ENCODE results near the gene OSER1. TPM values are rescaled to one million over a fixed set of nuclear protein-coding genes. Genes with fewer than 3 reads are reported as not detected.

The OSER1 gene
- total RNA-seq, 1 experiment from 2014 or later = 76.0 TPM

GRCh38 chr20:44180814-44181213, 29.8 kb downstream of the OSER1 start:
- no peak for DNase-seq (ENCODE audit: low spot score)

GRCh38 chr20:44176833-44177534, 33.6 kb downstream of the OSER1 start:
- no peak for DNase-seq (ENCODE audit: low spot score)

- DNase-seq (ENCODE audit: low spot score) = no peak
These were observed 35.4 kb downstream of the OSER1 start for GRCh38 chr20:44174996-44175765.

- DNase-seq (ENCODE audit: low spot score) = no peak
These were observed 36.7 kb downstream of the OSER1 start for GRCh38 chr20:44173846-44174245.

GRCh38 chr20:44173116-44173515, 37.5 kb downstream of the OSER1 start:
- no peak for DNase-seq (ENCODE audit: low spot score)

GRCh38 chr20:44172572-44172950, 38.0 kb downstream of the OSER1 start:
- no peak for DNase-seq (ENCODE audit: low spot score)

GRCh38 chr20:44171775-44172571, 38.6 kb downstream of the OSER1 start:
- no peak for DNase-seq (ENCODE audit: low spot score)

GRCh38 chr20:44170816-44171410, 39.7 kb downstream of the OSER1 start:
- no peak for DNase-seq (ENCODE audit: low spot score)

GRCh38 chr20:44167736-44168135, 42.8 kb downstream of the OSER1 start:
- DNase-seq (ENCODE audit: low spot score) = no peak

- no peak for DNase-seq (ENCODE audit: low spot score)
These were observed 44.1 kb downstream of the OSER1 start for GRCh38 chr20:44166477-44166876.

- DNase-seq (ENCODE audit: low spot score) = no peak
These were observed 44.6 kb downstream of the OSER1 start for GRCh38 chr20:44166008-44166407.

- no peak for DNase-seq (ENCODE audit: low spot score)
These were observed 50.4 kb downstream of the OSER1 start for GRCh38 chr20:44160133-44160532.

GRCh38 chr20:44159711-44160110, 50.9 kb downstream of the OSER1 start:
- DNase-seq (ENCODE audit: low spot score) = no peak

GRCh38 chr20:44159125-44159524, 51.4 kb downstream of the OSER1 start:
- DNase-seq (ENCODE audit: low spot score) = no peak

- DNase-seq (ENCODE audit: low spot score) = no peak
These were observed 53.5 kb downstream of the OSER1 start for GRCh38 chr20:44157061-44157460.

- no peak for DNase-seq (ENCODE audit: low spot score)
These were observed 56.0 kb downstream of the OSER1 start for GRCh38 chr20:44154521-44155001.

- no peak for DNase-seq (ENCODE audit: low spot score)
These were observed 56.9 kb downstream of the OSER1 start for GRCh38 chr20:44153636-44154043.

- no peak for DNase-seq (ENCODE audit: low spot score)
These were observed 58.8 kb downstream of the OSER1 start for GRCh38 chr20:44151621-44152416.

- DNase-seq (ENCODE audit: low spot score) = no peak
These were observed 64.3 kb downstream of the OSER1 start for GRCh38 chr20:44146272-44146671.
